Measurements from ENCODE around the gene ZNF516.
"Not testable (repeated sequence)": the region's sequence is repeated elsewhere in the genome, so short reads cannot be mapped to it uniquely, and the experiment has no call there.

ZNF516 gene

GRCh38 chr18:76490670-76491472 lies 4.2 kb downstream of the ZNF516 start:
- DNase-seq = no peak

- DNase-seq = no peak
Measured at GRCh38 chr18:76490033-76490432, 5.0 kb downstream of the ZNF516 start.

GRCh38 chr18:76489081-76489480 lies 6.0 kb downstream of the ZNF516 start:
- DNase-seq = no peak

- no peak for DNase-seq
Measured at GRCh38 chr18:76488190-76488589, 6.9 kb downstream of the ZNF516 start.

GRCh38 chr18:76487782-76488181 lies 7.3 kb downstream of the ZNF516 start:
- DNase-seq = no peak

GRCh38 chr18:76487070-76487469 lies 8.0 kb downstream of the ZNF516 start:
- no peak for DNase-seq

- no peak for DNase-seq
Measured at GRCh38 chr18:76486574-76486973, 8.5 kb downstream of the ZNF516 start.

GRCh38 chr18:76486038-76486437 lies 9.0 kb downstream of the ZNF516 start:
- DNase-seq = no peak

GRCh38 chr18:76484749-76485387 lies 10.2 kb downstream of the ZNF516 start:
- no peak for DNase-seq

- DNase-seq = no peak
Measured at GRCh38 chr18:76483780-76484179, 11.3 kb downstream of the ZNF516 start.

- DNase-seq = no peak
Measured at GRCh38 chr18:76482971-76483691, 11.9 kb downstream of the ZNF516 start.

GRCh38 chr18:76482267-76482666 lies 12.8 kb downstream of the ZNF516 start:
- DNase-seq = no peak

GRCh38 chr18:76480913-76481312 lies 14.1 kb downstream of the ZNF516 start:
- no peak for DNase-seq

GRCh38 chr18:76479351-76480238 lies 15.4 kb downstream of the ZNF516 start:
- DNase-seq = no peak

- no peak for DNase-seq
Measured at GRCh38 chr18:76476665-76477561, 18.1 kb downstream of the ZNF516 start.

- no peak for DNase-seq
Measured at GRCh38 chr18:76475450-76476194, 19.4 kb downstream of the ZNF516 start.

- no peak for DNase-seq
Measured at GRCh38 chr18:76474824-76475223, 20.2 kb downstream of the ZNF516 start.

- not testable (repeated sequence) for DNase-seq
Measured at GRCh38 chr18:76473521-76473920, 21.5 kb downstream of the ZNF516 start.

GRCh38 chr18:76472829-76473228 lies 22.2 kb downstream of the ZNF516 start:
- no peak for DNase-seq

GRCh38 chr18:76471593-76471992 lies 23.4 kb downstream of the ZNF516 start:
- no peak for DNase-seq
